ENCODE data around the gene SDC4.

DNA sequence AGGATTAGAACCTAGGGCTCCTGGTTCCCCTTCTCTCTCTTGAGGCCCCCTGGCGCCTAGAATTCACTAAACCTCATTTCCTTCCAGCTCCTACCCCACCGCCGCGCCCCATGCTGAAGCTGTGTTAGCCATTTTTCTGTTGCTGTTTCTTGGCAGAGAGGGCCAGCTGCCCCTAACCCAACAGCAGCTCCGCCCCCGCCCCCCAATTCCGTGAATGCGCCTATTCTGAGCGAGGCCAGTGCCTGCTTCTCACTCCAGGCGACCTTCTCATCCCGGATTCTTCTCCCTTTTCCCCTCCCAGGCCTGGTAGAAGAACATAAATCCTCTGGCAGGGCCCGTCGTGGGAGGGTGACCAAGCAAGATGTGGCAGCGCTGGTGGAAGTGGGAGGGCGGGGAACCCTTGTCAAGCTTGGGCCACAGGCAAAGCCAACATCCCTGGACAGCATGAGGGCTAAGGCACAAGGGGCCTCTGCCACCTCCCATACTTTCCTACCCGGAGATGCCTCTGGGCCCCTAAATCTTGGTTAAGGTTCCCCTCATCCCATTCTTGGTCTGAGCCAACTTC is 41.1 kb downstream of the SDC4 start:
- TF ChIP-seq CTCF (IDR thresholded peaks at IDR 0.05; ENCODE audit: low read depth, low read length, missing input control) (no peak), ATF3 (IDR thresholded peaks at IDR 0.05) (no peak), REST (IDR thresholded peaks at IDR 0.05) (no peak), SP1 (IDR thresholded peaks at IDR 0.05) (no peak), FOXA1 (IDR thresholded peaks at IDR 0.05) (no peak), ZBTB33 (IDR thresholded peaks at IDR 0.05) (no peak), JUND (IDR thresholded peaks at IDR 0.05) (no peak), GABPA (IDR thresholded peaks at IDR 0.05 in 1 of 2, conservative IDR thresholded peaks at IDR 0.05 in 1 of 2) (no peak), HNF4A (conservative IDR thresholded peaks at IDR 0.05) (no peak), FOXA2 (IDR thresholded peaks at IDR 0.05) (no peak)
- TF ChIP-seq, protein P1, sequence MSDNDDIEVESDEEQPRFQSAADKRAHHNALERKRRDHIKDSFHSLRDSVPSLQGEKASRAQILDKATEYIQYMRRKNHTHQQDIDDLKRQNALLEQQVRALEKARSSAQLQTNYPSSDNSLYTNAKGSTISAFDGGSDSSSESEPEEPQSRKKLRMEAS (IDR thresholded peaks at IDR 0.05), result no peak
